Liver (tissue), 9 donors: ENCODE data around the gene CDT1. TPM values are rescaled to one million over a fixed set of nuclear protein-coding genes. Genes with fewer than 3 reads are reported as not detected.

Experiments
- DNase-seq: peaks from one replicate; pipeline ENCODE4 v3.0.0-alpha.2; 2017; ENCODE audit warnings: low spot score
- H3K27ac ChIP-seq, 2 donors: one replicate each; pipeline ENCODE4 v1.7.0; 2013; ENCODE audit warnings: inconsistent platforms in 2 of 2, low read length in 2 of 2, control low read depth in 1 of 2, low read depth in 1 of 2, mild to moderate bottlenecking in 1 of 2
- H3K27me3 ChIP-seq, 4 donors: one replicate each; pipeline versions ENCODE4 v1.6.1 to v1.7.0; 2013; ENCODE audit warnings: low read length in 3 of 4, inconsistent platforms in 1 of 4, mild to moderate bottlenecking in 1 of 4, moderate library complexity in 1 of 4; ENCODE audit not compliant: control insufficient read depth in 4 of 4, insufficient read depth in 4 of 4
- H3K36me3 ChIP-seq, 4 donors: one replicate each; pipeline versions ENCODE4 v1.6.1 to v1.7.0; 2013; ENCODE audit warnings: low read length in 3 of 4, mild to moderate bottlenecking in 3 of 4, low read depth in 1 of 4, moderate library complexity in 1 of 4; ENCODE audit not compliant: control insufficient read depth in 4 of 4, insufficient read depth in 3 of 4
- H3K4me1 ChIP-seq, 4 donors: one replicate each; pipeline versions ENCODE4 v1.6.1 to v1.7.0; 2013; ENCODE audit warnings: low read length in 3 of 4, mild to moderate bottlenecking in 3 of 4, moderate library complexity in 1 of 4; ENCODE audit not compliant: control insufficient read depth in 4 of 4, insufficient read depth in 4 of 4
- H3K4me3 ChIP-seq, 3 donors: one replicate each; pipeline versions ENCODE4 v1.6.1 to v1.7.0; 2013; ENCODE audit warnings: low read length in 3 of 3, control low read depth in 1 of 3, low read depth in 1 of 3, mild to moderate bottlenecking in 1 of 3
- H3K9ac ChIP-seq, 2 donors: one replicate each; pipeline ENCODE4 v1.7.0; 2013; ENCODE audit warnings: low read length in 2 of 2, mild to moderate bottlenecking in 2 of 2, moderate library complexity in 2 of 2, control low read depth in 1 of 2, low read depth in 1 of 2
- H3K9me3 ChIP-seq, 4 donors: one replicate each; pipeline versions ENCODE4 v1.6.1 to v1.7.0; 2013; ENCODE audit warnings: low read length in 3 of 4; ENCODE audit not compliant: control insufficient read depth in 4 of 4
- ATF3 ChIP-seq: IDR thresholded peaks from 2 replicates; pipeline ENCODE4 v1.6.1; 2016; ENCODE audit warnings: antibody characterized with exemption
- EGR1 ChIP-seq, 2 donors: IDR thresholded peaks; 2 replicates each; pipeline ENCODE4 v1.6.1; 2016 to 2018; ENCODE audit warnings: antibody characterized with exemption in 2 of 2, low read depth in 2 of 2
- FOXA1 ChIP-seq: IDR thresholded peaks from 2 replicates; pipeline ENCODE4 v1.6.1; 2016; ENCODE audit warnings: antibody characterized with exemption
- FOXA2 ChIP-seq: IDR thresholded peaks from 2 replicates; pipeline ENCODE4 v1.6.1; 2016; ENCODE audit warnings: antibody characterized with exemption
- GABPA ChIP-seq, 2 donors: IDR thresholded peaks in 1 of 2; conservative IDR thresholded peaks in 1 of 2; 2 replicates each; pipeline ENCODE4 v1.6.1; 2016; ENCODE audit warnings: antibody characterized with exemption in 2 of 2, mild to moderate bottlenecking in 1 of 2, moderate library complexity in 1 of 2
- HNF4A ChIP-seq, 2 donors: conservative IDR thresholded peaks; 2 replicates each; pipeline ENCODE4 v1.6.1; 2016; ENCODE audit warnings: antibody characterized with exemption in 2 of 2, mild to moderate bottlenecking in 2 of 2
- HNF4G ChIP-seq: IDR thresholded peaks from 2 replicates; pipeline ENCODE4 v1.6.1; 2016; ENCODE audit warnings: antibody characterized with exemption
- JUND ChIP-seq, 2 donors: IDR thresholded peaks; 2 replicates each; pipeline ENCODE4 v1.6.1; 2016; ENCODE audit warnings: antibody characterized with exemption in 2 of 2
- MAX ChIP-seq: IDR thresholded peaks from 2 replicates; pipeline ENCODE4 v1.6.1; 2016; ENCODE audit warnings: antibody characterized with exemption
- NR2F2 ChIP-seq: IDR thresholded peaks from 2 replicates; pipeline ENCODE4 v1.6.1; 2016; ENCODE audit warnings: antibody characterized with exemption
- RAD21 ChIP-seq, 2 donors: IDR thresholded peaks; 2 replicates each; pipeline ENCODE4 v1.6.1; 2016; ENCODE audit warnings: antibody characterized with exemption in 2 of 2, mild to moderate bottlenecking in 2 of 2
- REST ChIP-seq: IDR thresholded peaks from 2 replicates; pipeline ENCODE4 v1.6.1; 2016; ENCODE audit warnings: antibody characterized with exemption, mild to moderate bottlenecking
- RXRA ChIP-seq, 2 donors: IDR thresholded peaks; 2 replicates each; pipeline ENCODE4 v1.6.1; 2017 to 2018; ENCODE audit warnings: antibody characterized with exemption in 2 of 2, mild to moderate bottlenecking in 1 of 2
- SP1 ChIP-seq: IDR thresholded peaks from 2 replicates; pipeline ENCODE4 v1.6.1; 2018; ENCODE audit warnings: antibody characterized with exemption, mild to moderate bottlenecking
- ZBTB33 ChIP-seq: IDR thresholded peaks from 2 replicates; pipeline ENCODE4 v1.6.1; 2016; ENCODE audit warnings: antibody characterized with exemption
- WGBS: extraction: QIAGEN DNeasy Blood & Tissue Kit; methylation state at CpG from one replicate; pipeline ENCODE4 v1.1.7; 2013; 5-methylcytosine and 5-hydroxymethylcytosine counted together
- polyA plus RNA-seq, 2 donors: library from polyadenylated mRNA; stranded (reverse) in 1 of 2; unstranded in 1 of 2; fragments of 200-250 nt in 1 of 2; fragments of >200 nt in 1 of 2; fragmentation: Nextera tagmentation in 1 of 2; extraction: Ambion mirVana in 1 of 2; gene quantifications; one replicate each; pipeline versions ENCODE4 v1.2.1 to v1.2.3, GENCODE V29; 2013 to 2015
- total RNA-seq, 2 donors: library from RNA; depleted of rRNA; stranded (reverse); fragments of >200 nt; gene quantifications; one replicate each; pipeline ENCODE4 v1.2.3, GENCODE V29; 2014
- donor health status: healthy.
- donor health status: healthy.
- donor health status: healthy.
- donor health status: healthy.
- donor health status: healthy.

Gene CDT1
- total and polyA plus RNA-seq, 4 donors = 0.08 to 37.6 (median 0.93) TPM

- peaks cover 43 to 71% (median 61%) of the 10 kb centered on the region in 4 donors for H3K4me1 ChIP-seq
- H3K4me3 ChIP-seq = no peak overlapping the region
- WGBS = 96% methylated on average over 19 of the region's 19 CpGs
- H3K9me3 ChIP-seq = no peaks in the 10 kb centered on the region
- DNase-seq = no peak
- H3K27ac ChIP-seq = no peak overlapping the region
- TF ChIP-seq HNF4G (no peak), MAX (no peak), GABPA (IDR thresholded peaks at IDR 0.05 in 1 of 2, conservative IDR thresholded peaks at IDR 0.05 in 1 of 2) (no peak), RXRA (IDR thresholded peaks at IDR 0.05) (no peak), REST (no peak), JUND (IDR thresholded peaks at IDR 0.05) (no peak), HNF4A (conservative IDR thresholded peaks at IDR 0.05) (no peak), ZBTB33 (no peak), FOXA1 (no peak), ATF3 (no peak), EGR1 (IDR thresholded peaks at IDR 0.05; ENCODE audit: low read depth in 2 of 2) (no peak)
- H3K27me3 ChIP-seq = no peaks in the 10 kb centered on the region
- no peak overlapping the region for H3K9ac ChIP-seq
- H3K36me3 ChIP-seq = peaks cover 0 to 3% (median 0%) of the 10 kb centered on the region in 4 donors
These were observed 39.5 kb upstream of the CDT1 start for GRCh38 chr16:88764080-88764479.

- no peak for TF ChIP-seq MAX
- no peak for TF ChIP-seq RAD21 (IDR thresholded peaks at IDR 0.05)
- no peak for TF ChIP-seq NR2F2
- no peak for TF ChIP-seq FOXA2
- TF ChIP-seq REST = no peak
- TF ChIP-seq HNF4G = no peak
- no peak for TF ChIP-seq SP1
- no peak for TF ChIP-seq FOXA1
- TF ChIP-seq JUND (IDR thresholded peaks at IDR 0.05) = no peak
- H3K27ac ChIP-seq = no peak overlapping the region
- no peak for DNase-seq
These were observed 38.7 kb upstream of the CDT1 start for GRCh38 chr16:88764913-88765349.

More at GRCh38 chr16:88764913-88765349, 38.7 kb upstream of the CDT1 start:
- H3K27me3 ChIP-seq = no peaks in the 10 kb centered on the region
- H3K36me3 ChIP-seq = peaks cover 0 to 3% (median 0%) of the 10 kb centered on the region in 4 donors
- peaks cover 36 to 62% (median 53%) of the 10 kb centered on the region in 4 donors for H3K4me1 ChIP-seq
- H3K4me3 ChIP-seq = no peak overlapping the region
- 78% methylated on average over 9 of the region's 9 CpGs for WGBS
- H3K9ac ChIP-seq = no peak overlapping the region
- no peaks in the 10 kb centered on the region for H3K9me3 ChIP-seq
